SK-N-SH (cell line): Measurements from ENCODE around the gene CYP2W1. TPM values are rescaled to one million over a fixed set of nuclear protein-coding genes. Genes with fewer than 3 reads are reported as not detected.

Experiments used
- CTCF ChIA-PET: fragments of 300-600, 350-600 bp; formaldehyde crosslinking; extraction: SDS; loops from one replicate; lab custom pipeline; 2021; lab: Yijun Ruan, JAX
- POLR2A ChIA-PET: fragments of 350-600 bp; sonication (Branson Sonifier 250); formaldehyde crosslinking; extraction: SDS; loops from one replicate; lab custom pipeline; 2020; ENCODE audit warnings: antibody characterized with exemption, inconsistent platforms; lab: Yijun Ruan, JAX
- DNase-seq: peaks from one replicate; pipeline ENCODE4 v3.0.0; 2012
- H2AFZ ChIP-seq: fragments of 200-600 bp; sonication (generic); 2 replicates; pipeline ENCODE4 v1.8.1; 2016; ENCODE audit warnings: antibody characterized with exemption, mild to moderate bottlenecking, low read depth
- H3F3A ChIP-seq: fragments of 200-600 bp; sonication (generic); replicated peaks from 2 replicates; pipeline ENCODE3; 2016; ENCODE audit warnings: antibody characterized with exemption, mild to moderate bottlenecking; ENCODE audit not compliant: insufficient read depth
- H3K27ac ChIP-seq, 2 experiments: fragments of 200-500 bp in 1 of 2; fragments of 200-600 bp in 1 of 2; sonication (Bioruptor generic) in 1 of 2; sonication (generic), shearing (Covaris generic) in 1 of 2; 2 replicates each; pipeline versions ENCODE4 v1.5.1 to v1.6.1; 2014 to 2016; ENCODE audit warnings: low read depth in 2 of 2, inconsistent platforms in 1 of 2, low read length in 1 of 2, mild to moderate bottlenecking in 1 of 2, mixed read lengths in 1 of 2
- H3K27me3 ChIP-seq: fragments of 200-600 bp; sonication (generic), shearing (Covaris generic); 2 replicates; pipeline ENCODE4 v1.6.1; 2016; ENCODE audit warnings: mixed run types; ENCODE audit not compliant: insufficient read depth
- H3K36me3 ChIP-seq, 2 experiments: fragments of 200-500 bp in 1 of 2; fragments of 200-600 bp in 1 of 2; sonication (Bioruptor generic) in 1 of 2; sonication (generic) in 1 of 2; replicated peaks in 1 of 2; 2 replicates each; pipeline versions ENCODE3 to v1.5.1; 2014 to 2016; ENCODE audit warnings: low read length in 1 of 2, mild to moderate bottlenecking in 1 of 2; ENCODE audit not compliant: insufficient read depth in 2 of 2, control insufficient read depth in 1 of 2
- H3K4me1 ChIP-seq, 2 experiments: fragments of 200-500 bp in 1 of 2; fragments of 200-600 bp in 1 of 2; sonication (Bioruptor generic) in 1 of 2; sonication (generic), shearing (Covaris generic) in 1 of 2; 2 replicates each; pipeline versions ENCODE4 v1.5.1 to v1.6.1; 2014 to 2016; ENCODE audit warnings: low read depth in 1 of 2, low read length in 1 of 2, mixed run types in 1 of 2; ENCODE audit not compliant: insufficient read depth in 2 of 2, control insufficient read depth in 1 of 2
- H3K4me2 ChIP-seq: fragments of 200-600 bp; sonication (generic), shearing (Covaris generic); 2 replicates; pipeline ENCODE4 v1.6.1; 2017; ENCODE audit warnings: mixed run types
- H3K4me3 ChIP-seq, 2 experiments: fragments of 200-500 bp in 1 of 2; fragments of 200-600 bp in 1 of 2; sonication (Bioruptor generic) in 1 of 2; sonication (generic), shearing (Covaris generic) in 1 of 2; 2 replicates each; pipeline versions ENCODE4 v1.5.1 to v1.8.1; 2014 to 2016; ENCODE audit warnings: low read depth in 2 of 2, inconsistent platforms in 1 of 2, low read length in 1 of 2, mild to moderate bottlenecking in 1 of 2, mixed read lengths in 1 of 2, moderate library complexity in 1 of 2
- H3K79me2 ChIP-seq: fragments of 200-600 bp; sonication (generic); 2 replicates; pipeline ENCODE4 v1.8.1; 2017; ENCODE audit warnings: mild to moderate bottlenecking; ENCODE audit not compliant: insufficient read depth
- H3K9ac ChIP-seq: fragments of 200-600 bp; sonication (generic); 2 replicates; pipeline ENCODE4 v1.6.1; 2017; ENCODE audit warnings: mixed run types
- H3K9me2 ChIP-seq: fragments of 200-600 bp; sonication (generic); 2 replicates; pipeline ENCODE4 v1.6.1; 2017; ENCODE audit warnings: mixed run types
- H3K9me3 ChIP-seq: fragments of 200-600 bp; sonication (generic); 2 replicates; pipeline ENCODE4 v1.6.1; 2017; ENCODE audit warnings: mixed run types, mild to moderate bottlenecking, moderate library complexity
- H4K20me1 ChIP-seq: fragments of 200-600 bp; sonication (generic); 2 replicates; pipeline ENCODE4 v1.6.1; 2017; ENCODE audit warnings: mild to moderate bottlenecking, mixed run types; ENCODE audit not compliant: insufficient read depth
- CHD2 ChIP-seq: fragments of 150-350 bp; IDR thresholded peaks from 2 replicates; pipeline ENCODE4 v1.6.1; 2018; ENCODE audit warnings: low read length; ENCODE audit not compliant: partially characterized antibody
- EP300 ChIP-seq, 2 experiments: IDR thresholded peaks; 2 replicates each; pipeline versions ENCODE4 v1.4.0 to v1.6.1; 2012; ENCODE audit warnings: borderline replicate concordance in 1 of 2, low read depth in 1 of 2, low read length in 1 of 2
- EZH2phosphoT487 ChIP-seq: fragments of 200-600 bp; sonication (generic); IDR thresholded peaks from 2 replicates; pipeline ENCODE4 v1.6.1; 2017; ENCODE audit warnings: low read depth, mixed run types, mild to moderate bottlenecking, antibody characterized with exemption, moderate library complexity, borderline replicate concordance
- FOSL2 ChIP-seq: IDR thresholded peaks from 2 replicates; pipeline ENCODE4 v1.4.0; 2012; ENCODE audit warnings: low read depth, mild to moderate bottlenecking, moderate library complexity, borderline replicate concordance
- FOXM1 ChIP-seq: IDR thresholded peaks from 2 replicates; pipeline ENCODE4 v1.4.0; 2012; ENCODE audit warnings: low read depth, mild to moderate bottlenecking
- GATA2 ChIP-seq: sonication (generic); formaldehyde crosslinking; IDR thresholded peaks from 2 replicates; pipeline ENCODE4 v1.5.0; 2020; ENCODE audit warnings: mild to moderate bottlenecking, missing genetic modification reagents
- MAX ChIP-seq: IDR thresholded peaks from 2 replicates; pipeline ENCODE4 v1.4.0; 2012; ENCODE audit warnings: low read depth
- MXI1 ChIP-seq: IDR thresholded peaks from 2 replicates; pipeline ENCODE4 v1.6.1; 2012; ENCODE audit warnings: mild to moderate bottlenecking, low read depth, low read length, improper control_type of control experiment
- RAD21 ChIP-seq: IDR thresholded peaks from 2 replicates; pipeline ENCODE4 v1.6.1; 2012; ENCODE audit warnings: mild to moderate bottlenecking, low read length
- RCOR1 ChIP-seq: fragments of 150-350 bp; IDR thresholded peaks from 2 replicates; pipeline ENCODE4 v1.6.1; 2017; ENCODE audit warnings: antibody characterized with exemption, low read length
- REST ChIP-seq: IDR thresholded peaks from 2 replicates; pipeline ENCODE4 v1.6.1; 2012; ENCODE audit warnings: mild to moderate bottlenecking, low read depth, low read length, moderate library complexity
- RXRA ChIP-seq: IDR thresholded peaks from 2 replicates; pipeline ENCODE4 v1.4.0; 2012; ENCODE audit warnings: low read depth, mild to moderate bottlenecking, borderline replicate concordance
- SMC3 ChIP-seq: IDR thresholded peaks from 2 replicates; pipeline ENCODE4 v1.6.1; 2012; ENCODE audit warnings: low read depth, low read length, improper control_type of control experiment
- USF1 ChIP-seq: IDR thresholded peaks from 2 replicates; pipeline ENCODE4 v1.4.0; 2012; ENCODE audit warnings: low read depth, borderline replicate concordance
- YY1 ChIP-seq: IDR thresholded peaks from 2 replicates; pipeline ENCODE4 v1.4.0; 2012; ENCODE audit warnings: low read depth, mild to moderate bottlenecking
- WGBS: methylation state at CpG from one replicate; pipeline ENCODE4 v1.1.6; 2017; ENCODE audit warnings: low lambda C conversion rate; 5-methylcytosine and 5-hydroxymethylcytosine counted together
- polyA plus RNA-seq, 3 experiments: library from polyadenylated mRNA; depleted of rRNA; stranded (reverse); fragments of >200 nt; gene quantifications; 2 replicates each; pipeline ENCODE4 v1.2.3, GENCODE V29; 2012
- TF ChIP-seq, protein P1 (sequence below): fragments of 200-600 bp; sonication (generic); IDR thresholded peaks from 2 replicates; pipeline ENCODE4 v1.6.1; 2017; ENCODE audit warnings: antibody characterized with exemption, mild to moderate bottlenecking, moderate library complexity
- TF ChIP-seq, protein P2 (sequence below): IDR thresholded peaks from 2 replicates; pipeline ENCODE4; 2012
- TF ChIP-seq, protein P3 (sequence below): fragments of 150-350 bp; IDR thresholded peaks from 2 replicates; pipeline ENCODE4 v1.6.1; 2016; ENCODE audit warnings: mild to moderate bottlenecking, low read depth, low read length
- TF ChIP-seq, protein P4 (sequence below): fragments of 150-350 bp; IDR thresholded peaks from 2 replicates; pipeline ENCODE4 v1.6.1; 2017; ENCODE audit warnings: antibody characterized with exemption, low read length, low read depth, borderline replicate concordance

The CYP2W1 gene
- polyA plus RNA-seq, 1 of the 3 experiments (the other 2 are of a cell fraction) = 0.10 TPM

DNA sequence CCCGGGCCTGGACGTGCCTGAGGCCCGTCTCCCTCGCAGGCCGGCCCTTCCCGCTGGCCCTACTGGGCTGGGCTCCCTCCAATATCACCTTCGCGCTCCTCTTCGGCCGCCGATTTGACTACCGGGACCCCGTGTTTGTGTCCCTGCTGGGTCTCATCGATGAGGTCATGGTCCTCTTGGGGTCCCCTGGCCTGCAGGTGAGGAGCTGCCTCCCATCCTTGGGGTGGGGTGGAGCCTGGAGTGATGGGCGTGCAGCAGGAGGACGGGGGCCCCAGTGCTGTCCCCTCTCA, 2.1 kb downstream of the CYP2W1 start:
- Histone ChIP-seq H2AFZ (no peak overlapping the region), H3K79me2 (no peaks in the 10 kb centered on the region), H3K27me3 (no peaks in the 10 kb centered on the region), H3K9me3 (no peaks in the 10 kb centered on the region), H3K27ac (no peak overlapping the region), H3F3A (no peaks in the 10 kb centered on the region), H3K9me2 (no peaks in the 10 kb centered on the region), H3K36me3 (no peaks in the 10 kb centered on the region), H4K20me1 (no peaks in the 10 kb centered on the region), H3K9ac (no peak overlapping the region), H3K4me3 (no peak overlapping the region), H3K4me2 (no peak overlapping the region), H3K4me1 (peaks cover 0 to 12% of the 10 kb centered on the region in 2 experiments; a peak in 1 of 4 replicates)
- POLR2A ChIA-PET = no interaction called here
- TF ChIP-seq EZH2phosphoT487 (no peak), USF1 (no peak), MAX (no peak), SMC3 (no peak), RAD21 (no peak), EP300 (IDR thresholded peaks at IDR 0.05; ENCODE audit: borderline replicate concordance in 1 of 2, low read depth in 1 of 2, low read length in 1 of 2) (no peak), YY1 (no peak), GATA2 (CRISPR knock-in tag) (no peak), CHD2 (no peak), REST (no peak), RCOR1 (no peak), FOXM1 (no peak), FOSL2 (no peak), MXI1 (no peak), RXRA (no peak)
- TF ChIP-seq, protein P1, sequence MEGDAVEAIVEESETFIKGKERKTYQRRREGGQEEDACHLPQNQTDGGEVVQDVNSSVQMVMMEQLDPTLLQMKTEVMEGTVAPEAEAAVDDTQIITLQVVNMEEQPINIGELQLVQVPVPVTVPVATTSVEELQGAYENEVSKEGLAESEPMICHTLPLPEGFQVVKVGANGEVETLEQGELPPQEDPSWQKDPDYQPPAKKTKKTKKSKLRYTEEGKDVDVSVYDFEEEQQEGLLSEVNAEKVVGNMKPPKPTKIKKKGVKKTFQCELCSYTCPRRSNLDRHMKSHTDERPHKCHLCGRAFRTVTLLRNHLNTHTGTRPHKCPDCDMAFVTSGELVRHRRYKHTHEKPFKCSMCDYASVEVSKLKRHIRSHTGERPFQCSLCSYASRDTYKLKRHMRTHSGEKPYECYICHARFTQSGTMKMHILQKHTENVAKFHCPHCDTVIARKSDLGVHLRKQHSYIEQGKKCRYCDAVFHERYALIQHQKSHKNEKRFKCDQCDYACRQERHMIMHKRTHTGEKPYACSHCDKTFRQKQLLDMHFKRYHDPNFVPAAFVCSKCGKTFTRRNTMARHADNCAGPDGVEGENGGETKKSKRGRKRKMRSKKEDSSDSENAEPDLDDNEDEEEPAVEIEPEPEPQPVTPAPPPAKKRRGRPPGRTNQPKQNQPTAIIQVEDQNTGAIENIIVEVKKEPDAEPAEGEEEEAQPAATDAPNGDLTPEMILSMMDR = no peak
- TF ChIP-seq, protein P2, sequence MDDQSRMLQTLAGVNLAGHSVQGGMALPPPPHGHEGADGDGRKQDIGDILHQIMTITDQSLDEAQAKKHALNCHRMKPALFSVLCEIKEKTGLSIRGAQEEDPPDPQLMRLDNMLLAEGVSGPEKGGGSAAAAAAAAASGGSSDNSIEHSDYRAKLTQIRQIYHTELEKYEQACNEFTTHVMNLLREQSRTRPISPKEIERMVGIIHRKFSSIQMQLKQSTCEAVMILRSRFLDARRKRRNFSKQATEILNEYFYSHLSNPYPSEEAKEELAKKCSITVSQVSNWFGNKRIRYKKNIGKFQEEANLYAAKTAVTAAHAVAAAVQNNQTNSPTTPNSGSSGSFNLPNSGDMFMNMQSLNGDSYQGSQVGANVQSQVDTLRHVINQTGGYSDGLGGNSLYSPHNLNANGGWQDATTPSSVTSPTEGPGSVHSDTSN = no peak
- TF ChIP-seq, protein P3, sequence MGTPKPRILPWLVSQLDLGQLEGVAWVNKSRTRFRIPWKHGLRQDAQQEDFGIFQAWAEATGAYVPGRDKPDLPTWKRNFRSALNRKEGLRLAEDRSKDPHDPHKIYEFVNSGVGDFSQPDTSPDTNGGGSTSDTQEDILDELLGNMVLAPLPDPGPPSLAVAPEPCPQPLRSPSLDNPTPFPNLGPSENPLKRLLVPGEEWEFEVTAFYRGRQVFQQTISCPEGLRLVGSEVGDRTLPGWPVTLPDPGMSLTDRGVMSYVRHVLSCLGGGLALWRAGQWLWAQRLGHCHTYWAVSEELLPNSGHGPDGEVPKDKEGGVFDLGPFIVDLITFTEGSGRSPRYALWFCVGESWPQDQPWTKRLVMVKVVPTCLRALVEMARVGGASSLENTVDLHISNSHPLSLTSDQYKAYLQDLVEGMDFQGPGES = no peak
- TF ChIP-seq, protein P4, sequence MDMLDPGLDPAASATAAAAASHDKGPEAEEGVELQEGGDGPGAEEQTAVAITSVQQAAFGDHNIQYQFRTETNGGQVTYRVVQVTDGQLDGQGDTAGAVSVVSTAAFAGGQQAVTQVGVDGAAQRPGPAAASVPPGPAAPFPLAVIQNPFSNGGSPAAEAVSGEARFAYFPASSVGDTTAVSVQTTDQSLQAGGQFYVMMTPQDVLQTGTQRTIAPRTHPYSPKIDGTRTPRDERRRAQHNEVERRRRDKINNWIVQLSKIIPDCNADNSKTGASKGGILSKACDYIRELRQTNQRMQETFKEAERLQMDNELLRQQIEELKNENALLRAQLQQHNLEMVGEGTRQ = no peak
- CTCF ChIA-PET = interaction anchor here (0.6 to 4.8 kb wide), 9 partner anchors 8 to 198 kb away, joined by 3 to 50 read pairs (median 5); partner anchors contain the start of gene COX19
- DNase-seq = no peak
- WGBS = 91% methylated on average over 10 of the region's 16 CpGs
